GF-D8 (cell line): ENCODE results near the gene NAT8.
A peak's percentile ranks its signal among the peaks of the same experiment; 100 is the strongest.
"Not testable (repeated sequence)": the region's sequence is repeated elsewhere in the genome, so short reads cannot be mapped to it uniquely, and the experiment has no call there.

Source experiments
- DNase-seq: peaks from one replicate; lab custom pipeline; 2025; lab: John Stamatoyannopoulos, UW

NAT8 gene

GRCh38 chr2:73642338-73643018 is at the start of gene NAT8:
TSS of gene NAT8 (minus strand) at chr2:73642422. CDS start at chr2:73641628, 794 bp downstream.
- DNase-seq, result no peak

- DNase-seq, result peak; percentile 20
Measured at GRCh38 chr2:73690372-73691088, 48.3 kb upstream of the NAT8 start.

GRCh38 chr2:73688494-73688893 is 46.3 kb upstream of the NAT8 start:
- not testable (repeated sequence) for DNase-seq

GRCh38 chr2:73685764-73686438 is 43.7 kb upstream of the NAT8 start:
- no peak for DNase-seq

GRCh38 chr2:73684905-73685304 is 42.7 kb upstream of the NAT8 start:
- not testable (repeated sequence) for DNase-seq

- not testable (repeated sequence) for DNase-seq
Measured at GRCh38 chr2:73684325-73684724, 42.1 kb upstream of the NAT8 start.

GRCh38 chr2:73679951-73680571 is 37.8 kb upstream of the NAT8 start:
- DNase-seq, result not testable (repeated sequence)

GRCh38 chr2:73679237-73679636 is 37.0 kb upstream of the NAT8 start:
- not testable (repeated sequence) for DNase-seq

- not testable (repeated sequence) for DNase-seq
Measured at GRCh38 chr2:73678008-73678407, 35.8 kb upstream of the NAT8 start.

- DNase-seq, result not testable (repeated sequence)
Measured at GRCh38 chr2:73676211-73676610, 34.0 kb upstream of the NAT8 start.

GRCh38 chr2:73674696-73675157 is 32.5 kb upstream of the NAT8 start:
- DNase-seq, result not testable (repeated sequence)

GRCh38 chr2:73669976-73670375 is 27.8 kb upstream of the NAT8 start:
- not testable (repeated sequence) for DNase-seq

GRCh38 chr2:73667239-73667638 is 25.0 kb upstream of the NAT8 start:
- DNase-seq, result not testable (repeated sequence)

GRCh38 chr2:73654175-73654574 is 12.0 kb upstream of the NAT8 start:
- no peak for DNase-seq

GRCh38 chr2:73652348-73652747 is 10.1 kb upstream of the NAT8 start:
- no peak for DNase-seq

- no peak for DNase-seq
Measured at GRCh38 chr2:73651591-73652230, 9.5 kb upstream of the NAT8 start.

GRCh38 chr2:73647690-73648089 is 5.5 kb upstream of the NAT8 start:
- not testable (repeated sequence) for DNase-seq

GRCh38 chr2:73641767-73642062 is 507 bp downstream of the NAT8 start:
- DNase-seq, result no peak

GRCh38 chr2:73640946-73641766 is 1.1 kb downstream of the NAT8 start:
- no peak for DNase-seq

GRCh38 chr2:73640511-73640911 is 1.7 kb downstream of the NAT8 start:
- DNase-seq, result no peak

- DNase-seq, result no peak
Measured at GRCh38 chr2:73638429-73638828, 3.8 kb downstream of the NAT8 start.
